GM23338 (cell line): Measurements from ENCODE around the gene FHIT. TPM values are rescaled to one million over a fixed set of nuclear protein-coding genes. Genes with fewer than 3 reads are reported as not detected.
A peak's percentile ranks its signal among the peaks of the same experiment; 100 is the strongest.

Source experiments
- ATAC-seq: fragments of 200-7000 bp; cut with Tn5 transposase; 3 replicates; pipeline ENCODE4 v1.9.1; 2020
- DNase-seq: peaks from one replicate; pipeline ENCODE4 v3.0.0-alpha.2; 2015; ENCODE audit warnings: low spot score
- H2AFZ ChIP-seq: fragments of 200-600 bp; sonication (generic); 2 replicates; pipeline ENCODE4 v1.8.0; 2016; ENCODE audit warnings: antibody characterized with exemption, mild to moderate bottlenecking, moderate library complexity
- H3F3A ChIP-seq: fragments of 200-600 bp; sonication (generic); replicated peaks from 2 replicates; pipeline ENCODE4 v1.8.0; 2017; ENCODE audit warnings: antibody characterized with exemption, mixed run types, low read depth
- H3K27ac ChIP-seq: fragments of 200-600 bp; sonication (generic); 2 replicates; pipeline ENCODE4 v1.6.1; 2016; ENCODE audit warnings: low read depth
- H3K27me3 ChIP-seq: fragments of 200-600 bp; sonication (generic); 2 replicates; pipeline ENCODE4 v1.8.0; 2016; ENCODE audit warnings: mild to moderate bottlenecking, mixed run types, moderate library complexity; ENCODE audit not compliant: insufficient read depth
- H3K36me3 ChIP-seq: fragments of 200-600 bp; sonication (generic); 2 replicates; pipeline ENCODE4 v1.8.0; 2016; ENCODE audit warnings: mild to moderate bottlenecking; ENCODE audit not compliant: insufficient read depth
- H3K4me1 ChIP-seq: fragments of 200-600 bp; sonication (generic); 2 replicates; pipeline ENCODE4 v1.8.0; 2016; ENCODE audit warnings: mild to moderate bottlenecking, moderate library complexity; ENCODE audit not compliant: insufficient read depth
- H3K4me2 ChIP-seq: fragments of 200-600 bp; sonication (generic); 2 replicates; pipeline ENCODE4 v1.7.1; 2017; ENCODE audit warnings: mixed run types
- H3K4me3 ChIP-seq: fragments of 200-600 bp; sonication (generic); 2 replicates; pipeline ENCODE4 v1.6.1; 2016; ENCODE audit warnings: mixed run types
- H3K79me2 ChIP-seq: fragments of 200-600 bp; sonication (generic); replicated peaks from 2 replicates; pipeline ENCODE4 v1.8.0; 2017; ENCODE audit warnings: mild to moderate bottlenecking; ENCODE audit not compliant: insufficient read depth
- H3K9me2 ChIP-seq: fragments of 200-600 bp; sonication (generic); 2 replicates; pipeline ENCODE4 v1.8.0; 2017; ENCODE audit not compliant: insufficient read depth
- H4K20me1 ChIP-seq: fragments of 200-600 bp; sonication (generic); replicated peaks from 2 replicates; pipeline ENCODE4 v1.8.0; 2017; ENCODE audit warnings: mild to moderate bottlenecking; ENCODE audit not compliant: insufficient read depth
- H3K27ac Mint-ChIP-seq: 2 replicates; pipeline ENCODE4 v1.8.0; 2020; ENCODE audit warnings: inconsistent platforms, mild to moderate bottlenecking, moderate library complexity, mixed read lengths
- H3K27me3 Mint-ChIP-seq: 3 replicates; pipeline ENCODE4 v1.8.0; 2022; ENCODE audit warnings: low read depth, mild to moderate bottlenecking, moderate library complexity, mixed read lengths, inconsistent platforms; ENCODE audit not compliant: insufficient read depth, poor library complexity
- H3K36me3 Mint-ChIP-seq: 3 replicates; pipeline ENCODE4 v1.8.0; 2021; ENCODE audit warnings: low read depth, mild to moderate bottlenecking, inconsistent platforms, moderate library complexity, mixed read lengths
- H3K4me1 Mint-ChIP-seq: 3 replicates; pipeline ENCODE4 v1.8.0; 2020; ENCODE audit warnings: mild to moderate bottlenecking, inconsistent platforms, mixed read lengths
- H3K4me3 Mint-ChIP-seq: 3 replicates; pipeline ENCODE4 v1.8.0; 2021; ENCODE audit warnings: moderate library complexity, mild to moderate bottlenecking, inconsistent platforms, mixed read lengths
- H3K9me3 Mint-ChIP-seq: 3 replicates; pipeline ENCODE4 v1.8.0; 2020; ENCODE audit warnings: moderate library complexity, mild to moderate bottlenecking, inconsistent platforms, mixed read lengths
- CTCF ChIP-seq, 2 experiments: fragments of 200-600 bp in 1 of 2; sonication (generic) in 1 of 2; conservative IDR thresholded peaks; 2 replicates each; pipeline versions ENCODE4 v1.5.1 to v1.6.1; 2016 to 2017; ENCODE audit warnings: antibody characterized with exemption in 2 of 2, low read depth in 2 of 2, mild to moderate bottlenecking in 2 of 2, moderate library complexity in 1 of 2
- ETS1 ChIP-seq: IDR thresholded peaks from 2 replicates; pipeline ENCODE4 v1.6.1; 2016; ENCODE audit warnings: antibody characterized with exemption
- NANOG ChIP-seq: IDR thresholded peaks from 2 replicates; pipeline ENCODE4 v1.6.1; 2016; ENCODE audit warnings: antibody characterized with exemption, borderline replicate concordance
- STAT1 ChIP-seq: IDR thresholded peaks from one replicate; pipeline ENCODE4 v1.6.1; 2016; ENCODE audit warnings: antibody characterized with exemption; ENCODE audit not compliant: unreplicated experiment
- polyA plus RNA-seq: library from polyadenylated mRNA; unstranded; fragments of >200 nt; fragmentation: Nextera tagmentation; extraction: Ambion mirVana; gene quantifications from 2 replicates; pipeline ENCODE4 v1.2.1, GENCODE V29; 2016
- total RNA-seq: library from RNA; depleted of rRNA; stranded (reverse); fragments of >200 nt; shearing (Covaris generic); gene quantifications from 2 replicates; pipeline ENCODE4 v1.2.3, GENCODE V29; 2014

Gene FHIT
- total and polyA plus RNA-seq, 2 experiments from 2014 or later, result 3.0 to 8.3 TPM

GRCh38 chr3:59970376-59970775, 1280.9 kb downstream of the FHIT start (continued):
- TF ChIP-seq ETS1 (no peak), NANOG (no peak)

- Mint-ChIP-seq H3K9me3 (no peaks in the 10 kb centered on the region), H3K4me1 (peaks cover 13% of the 10 kb centered on the region), H3K27ac (no peak overlapping the region), H3K27me3 (no peaks in the 10 kb centered on the region), H3K4me3 (no peak overlapping the region), H3K36me3 (no peaks in the 10 kb centered on the region)
- Histone ChIP-seq H3K27ac (no peak overlapping the region), H3K79me2 (no peaks in the 10 kb centered on the region), H3K4me3 (no peak overlapping the region), H3K4me1 (0 out of 2 replicates have a peak, but pooled peaks cover 7% of the 10 kb centered on the region), H3K9me2 (no peaks in the 10 kb centered on the region; the same call in 1 of the 2 replicates), H3K4me2 (no peak overlapping the region), H4K20me1 (no peaks in the 10 kb centered on the region), H3K27me3 (no peaks in the 10 kb centered on the region), H3F3A (no peaks in the 10 kb centered on the region), H3K36me3 (no peaks in the 10 kb centered on the region), H2AFZ (no peak overlapping the region)
- ATAC-seq (peak; percentile 35; the same call in 2 of the 3 replicates), DNase-seq (peak; percentile 9)
- TF ChIP-seq CTCF (conservative IDR thresholded peaks at IDR 0.05; ENCODE audit: low read depth in 2 of 2) (peak in 1 of 2 experiments; percentile 27; a peak in 2 of 4 replicates), STAT1 (no peak)
Observed at GRCh38 chr3:59968513-59969045, 1282.7 kb downstream of the FHIT start.

- Histone ChIP-seq H3K9me2 (0 out of 2 replicates have a peak, but pooled peaks cover 3% of the 10 kb centered on the region), H3K4me1 (0 out of 2 replicates have a peak, but pooled peaks cover 2% of the 10 kb centered on the region), H3F3A (no peaks in the 10 kb centered on the region), H3K4me3 (no peak overlapping the region), H3K36me3 (no peaks in the 10 kb centered on the region), H4K20me1 (no peaks in the 10 kb centered on the region), H3K27me3 (no peaks in the 10 kb centered on the region), H3K27ac (no peak overlapping the region), H3K4me2 (no peak overlapping the region), H2AFZ (no peak overlapping the region), H3K79me2 (no peaks in the 10 kb centered on the region)
- Mint-ChIP-seq H3K27me3 (peaks cover 2% of the 10 kb centered on the region), H3K27ac (no peak overlapping the region), H3K9me3 (peaks cover 5% of the 10 kb centered on the region; the same call in 2 of the 3 replicates), H3K36me3 (peaks cover 3% of the 10 kb centered on the region; the same call in 1 of the 3 replicates), H3K4me3 (no peak overlapping the region), H3K4me1 (peaks cover 9% of the 10 kb centered on the region)
- no peak for TF ChIP-seq NANOG
- TF ChIP-seq ETS1, result no peak
- DNase-seq, result no peak
- no peak for ATAC-seq
Observed at GRCh38 chr3:59963676-59964075, 1287.6 kb downstream of the FHIT start.
